Measurements from ENCODE around the gene CD33.

Gene CD33

GRCh38 chr19:51195616-51196015 lies 29.3 kb upstream of the CD33 start:
- no peak for TF ChIP-seq CTCF (IDR thresholded peaks at IDR 0.05; ENCODE audit: low read depth, low read length, missing control alignments)
- DNase-seq (ENCODE audit: low read depth), result no peak
- no peak overlapping the region for H3K4me3 ChIP-seq (ENCODE audit: low read depth, low read length)
- in situ Hi-C loops (cut with HindIII; ENCODE audit: low sequenced_read_pairs), result no loop called here

- in situ Hi-C loops (cut with HindIII; ENCODE audit: low sequenced_read_pairs), result no loop called here
- DNase-seq (ENCODE audit: low read depth), result no peak
- no peak overlapping the region for H3K4me3 ChIP-seq (ENCODE audit: low read depth, low read length)
- no peak for TF ChIP-seq CTCF (IDR thresholded peaks at IDR 0.05; ENCODE audit: low read depth, low read length, missing control alignments)
Measured at GRCh38 chr19:51196181-51196580, 28.7 kb upstream of the CD33 start.

- no peak for TF ChIP-seq CTCF (IDR thresholded peaks at IDR 0.05; ENCODE audit: low read depth, low read length, missing control alignments)
- in situ Hi-C loops (cut with HindIII; ENCODE audit: low sequenced_read_pairs), result no loop called here
- H3K4me3 ChIP-seq (ENCODE audit: low read depth, low read length), result no peak overlapping the region
- no peak for DNase-seq (ENCODE audit: low read depth)
Measured at GRCh38 chr19:51198641-51199040, 26.2 kb upstream of the CD33 start.

GRCh38 chr19:51200071-51200666 lies 24.7 kb upstream of the CD33 start:
- in situ Hi-C loops (cut with HindIII; ENCODE audit: low sequenced_read_pairs), result no loop called here
- H3K4me3 ChIP-seq (ENCODE audit: low read depth, low read length), result no peak overlapping the region
- no peak for DNase-seq (ENCODE audit: low read depth)

GRCh38 chr19:51201712-51202111 lies 23.2 kb upstream of the CD33 start:
- no peak for TF ChIP-seq CTCF (IDR thresholded peaks at IDR 0.05; ENCODE audit: low read depth, low read length, missing control alignments)
- H3K4me3 ChIP-seq (ENCODE audit: low read depth, low read length), result no peak overlapping the region
- in situ Hi-C loops (cut with HindIII; ENCODE audit: low sequenced_read_pairs), result no loop called here
- DNase-seq (ENCODE audit: low read depth), result no peak

More at GRCh38 chr19:51200071-51200666, 24.7 kb upstream of the CD33 start:
- TF ChIP-seq CTCF (IDR thresholded peaks at IDR 0.05; ENCODE audit: low read depth, low read length, missing control alignments), result no peak

GRCh38 chr19:51203916-51204315 lies 21.0 kb upstream of the CD33 start:
- DNase-seq (ENCODE audit: low read depth), result no peak
- H3K4me3 ChIP-seq (ENCODE audit: low read depth, low read length), result no peak overlapping the region
- in situ Hi-C loops (cut with HindIII; ENCODE audit: low sequenced_read_pairs), result no loop called here
- no peak for TF ChIP-seq CTCF (IDR thresholded peaks at IDR 0.05; ENCODE audit: low read depth, low read length, missing control alignments)

Data from astrocyte of the cerebellum (primary cell).